SIG-M5 treated with dmso at 0.1 percent for 504 hours (cell line): ENCODE measurements around the gene PLD5.
A peak's percentile ranks its signal among the peaks of the same experiment; 100 is the strongest.
"Not testable (repeated sequence)": the region's sequence is repeated elsewhere in the genome, so short reads cannot be mapped to it uniquely, and the experiment has no call there.

ENCODE experiments used
- DNase-seq: peaks from one replicate; lab custom pipeline; 2025; ENCODE audit not compliant: unreplicated experiment; lab: John Stamatoyannopoulos, UW

PLD5 gene

DNA sequence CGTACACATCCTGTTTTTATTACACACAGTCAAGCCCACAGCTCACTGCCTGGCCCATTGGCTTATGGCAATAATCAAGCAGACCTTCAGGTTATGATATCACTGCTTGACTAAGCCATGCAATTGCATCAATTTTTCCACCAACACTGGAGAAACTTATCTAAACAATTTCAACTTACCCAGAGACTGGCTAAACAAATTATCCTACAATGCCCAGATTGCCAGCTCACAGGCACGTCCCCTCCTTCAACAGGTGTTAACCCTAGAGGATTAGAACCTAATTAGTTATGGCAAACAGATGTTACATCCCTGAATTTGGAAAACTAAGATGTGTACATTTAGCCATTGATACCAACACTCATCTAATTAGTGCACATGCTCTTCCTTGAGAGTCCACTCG, 310.0 kb downstream of the PLD5 start:
- DNase-seq: not testable (repeated sequence)

DNA sequence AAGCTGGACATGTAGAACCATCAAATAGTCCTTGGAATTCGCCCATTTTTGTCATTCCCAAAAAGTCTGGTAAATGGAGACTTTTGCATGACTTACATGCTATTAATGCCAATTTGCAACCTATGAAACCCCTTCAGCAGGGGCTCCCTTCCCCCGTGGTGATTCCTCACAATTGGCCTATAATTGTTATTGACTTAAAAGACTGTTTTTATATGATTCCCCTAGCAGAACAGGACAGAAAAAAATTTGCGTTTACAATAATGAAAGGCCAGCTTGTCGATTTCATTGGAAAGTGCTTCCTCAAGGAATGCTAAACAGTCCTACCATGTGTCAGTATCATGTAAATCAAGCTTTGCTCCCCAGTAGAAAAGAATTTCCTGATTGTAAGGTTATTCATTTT, 311.5 kb downstream of the PLD5 start:
- not testable (repeated sequence) for DNase-seq

- DNase-seq: no peak
Observed at GRCh38 chr1:242212401-242212800, 312.1 kb downstream of the PLD5 start.

GRCh38 chr1:242211254-242212022, 313.1 kb downstream of the PLD5 start:
- DNase-seq: no peak

GRCh38 chr1:242210316-242210715, 314.2 kb downstream of the PLD5 start:
- DNase-seq: not testable (repeated sequence)

- no peak for DNase-seq
Observed at GRCh38 chr1:242209063-242209462, 315.4 kb downstream of the PLD5 start.

DNA sequence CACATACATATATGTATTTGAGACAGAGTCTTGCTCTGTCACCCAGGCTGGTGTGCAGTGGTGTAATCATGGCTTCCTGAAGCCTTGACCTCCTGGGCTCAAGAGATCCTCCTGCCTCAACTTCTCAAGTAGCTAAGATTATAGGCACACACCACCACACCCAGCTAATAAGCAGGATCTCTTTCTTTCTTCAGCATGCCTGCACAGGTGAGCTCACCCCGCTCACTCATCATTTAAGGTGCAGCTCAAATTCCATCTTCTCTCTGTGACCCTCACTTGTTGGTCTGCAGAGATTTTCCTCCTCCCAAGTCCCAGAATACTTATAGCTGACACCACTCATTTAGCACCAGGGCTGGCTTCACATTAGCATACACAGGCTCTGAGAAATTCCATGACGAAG, 316.5 kb downstream of the PLD5 start:
- no peak for DNase-seq

- DNase-seq: no peak
Observed at GRCh38 chr1:242206994-242207393, 317.5 kb downstream of the PLD5 start.

DNA sequence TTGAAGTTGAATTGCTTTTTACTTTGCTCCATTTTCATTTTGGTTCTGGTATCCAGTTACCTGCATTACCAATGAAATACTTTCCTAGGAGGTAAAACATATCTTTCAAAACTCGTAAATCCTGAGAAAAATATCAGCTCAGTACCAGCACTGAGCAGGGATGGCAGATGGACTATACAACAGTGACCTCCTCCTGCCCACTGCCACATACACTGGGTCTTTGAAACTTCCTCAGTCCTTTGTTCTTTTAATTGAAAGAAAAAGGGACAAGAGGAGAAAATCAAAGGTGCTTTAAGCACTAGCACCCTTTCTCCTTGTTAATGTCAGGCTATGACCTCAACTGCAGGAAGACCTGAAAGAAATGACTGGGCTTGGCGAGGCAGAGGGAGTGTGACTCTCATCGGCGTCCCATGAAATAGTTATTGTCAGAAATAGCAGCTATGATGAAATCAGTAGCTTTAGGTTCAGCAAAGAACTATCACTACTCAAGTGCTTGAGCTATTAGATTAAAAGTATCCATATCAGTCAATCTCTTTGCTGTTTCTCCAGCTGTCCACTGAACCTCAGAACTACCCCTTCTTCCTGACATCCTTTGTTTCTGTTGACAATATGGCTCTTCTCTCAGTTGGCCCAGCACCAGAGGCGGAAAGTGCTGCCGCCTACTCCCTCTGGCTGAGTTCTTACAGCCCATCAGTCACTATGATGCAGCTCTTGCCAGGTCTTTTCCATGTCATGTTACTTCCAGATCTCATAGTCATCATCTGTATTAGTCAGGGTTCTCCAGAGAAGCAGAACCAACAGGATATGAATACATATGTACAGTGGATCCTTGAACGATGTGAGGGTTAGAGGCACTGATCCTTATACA, 318.6 kb downstream of the PLD5 start:
- no peak for DNase-seq

DNA sequence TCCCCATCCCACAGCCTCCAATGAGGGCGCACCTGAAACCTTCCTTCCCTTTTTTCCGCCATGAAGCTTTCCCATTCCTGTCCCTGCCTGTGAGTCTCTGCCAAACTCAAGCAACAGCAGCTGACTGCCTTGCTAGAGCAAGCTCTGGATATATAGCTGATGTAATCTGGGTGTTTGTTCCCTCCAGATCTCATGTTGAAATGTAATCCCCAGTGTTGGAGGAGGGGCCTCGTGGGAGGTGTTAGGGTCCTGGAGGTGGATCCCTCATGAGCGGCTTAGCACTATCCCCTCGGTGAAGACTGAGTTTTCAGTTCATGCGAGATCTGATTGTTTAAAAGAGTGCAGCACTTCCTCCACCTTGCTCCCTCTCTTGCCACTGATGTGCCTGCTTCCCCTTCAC, 321.2 kb downstream of the PLD5 start:
- no peak for DNase-seq

GRCh38 chr1:242201090-242201489, 323.4 kb downstream of the PLD5 start:
- DNase-seq: no peak

- no peak for DNase-seq
Observed at GRCh38 chr1:242199776-242200458, 324.6 kb downstream of the PLD5 start.

- no peak for DNase-seq
Observed at GRCh38 chr1:242197907-242198820, 326.3 kb downstream of the PLD5 start.

GRCh38 chr1:242196914-242197313, 327.6 kb downstream of the PLD5 start:
- no peak for DNase-seq

DNA sequence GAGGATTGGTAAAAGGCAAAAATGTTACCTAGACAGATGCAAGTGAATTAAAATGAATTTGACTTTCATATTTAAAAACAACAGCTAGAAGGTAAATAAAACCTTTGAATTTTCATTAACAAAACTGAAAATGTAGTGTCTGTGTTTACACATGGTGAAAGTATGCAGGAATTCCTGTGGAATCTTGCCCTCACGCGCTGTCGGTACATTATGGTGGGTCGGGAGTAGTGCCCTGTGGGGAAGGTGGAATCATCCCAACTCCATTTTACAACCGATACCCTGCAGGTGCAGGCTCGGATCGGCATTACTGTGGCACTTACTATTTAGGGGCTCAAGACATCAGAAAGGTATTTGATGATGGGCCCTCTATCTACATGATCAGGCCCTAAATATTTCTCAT, 328.4 kb downstream of the PLD5 start:
- DNase-seq: no peak

DNA sequence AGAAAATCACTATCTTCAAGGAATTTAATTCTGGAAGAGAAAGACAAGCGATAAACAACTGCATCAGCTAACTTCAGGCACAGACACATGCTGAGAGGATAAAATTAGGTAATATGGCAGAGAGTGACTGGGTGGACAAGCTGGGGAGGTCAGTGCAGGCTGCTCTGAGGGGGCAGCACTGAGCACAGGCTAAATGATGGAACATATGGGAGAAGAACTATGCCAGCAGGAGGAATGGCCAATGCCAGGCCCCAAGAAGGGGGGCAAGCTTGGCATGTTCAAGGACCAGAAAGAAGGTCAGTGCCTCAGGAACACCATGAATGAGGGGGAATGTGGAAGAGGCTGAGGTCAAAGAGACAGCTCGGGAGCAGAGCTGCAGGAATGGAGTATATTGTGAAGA, 334.9 kb downstream of the PLD5 start:
- no peak for DNase-seq

DNA sequence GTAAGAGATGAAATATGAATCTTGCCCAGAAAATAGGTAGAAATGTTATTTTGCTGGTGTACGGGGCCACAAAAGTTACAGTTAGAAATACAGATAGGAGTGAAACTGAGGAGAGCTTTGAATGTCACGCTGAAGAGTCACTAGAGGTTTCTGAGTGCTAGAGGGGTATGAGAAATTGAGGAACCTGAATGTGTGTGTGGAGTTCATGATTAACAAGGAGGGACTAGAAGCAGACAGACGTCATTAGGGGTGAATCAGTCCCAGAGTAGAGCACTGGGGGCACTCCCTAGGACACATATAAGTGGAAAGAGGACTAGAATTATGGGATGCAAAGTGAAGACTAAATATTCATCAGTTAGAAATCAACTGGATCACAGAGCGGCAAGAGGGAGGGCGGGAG, 336.7 kb downstream of the PLD5 start:
- DNase-seq: peak; percentile 18

- DNase-seq: no peak
Observed at GRCh38 chr1:242187171-242187570, 337.3 kb downstream of the PLD5 start.

GRCh38 chr1:242185731-242186130, 338.8 kb downstream of the PLD5 start:
- no peak for DNase-seq

DNA sequence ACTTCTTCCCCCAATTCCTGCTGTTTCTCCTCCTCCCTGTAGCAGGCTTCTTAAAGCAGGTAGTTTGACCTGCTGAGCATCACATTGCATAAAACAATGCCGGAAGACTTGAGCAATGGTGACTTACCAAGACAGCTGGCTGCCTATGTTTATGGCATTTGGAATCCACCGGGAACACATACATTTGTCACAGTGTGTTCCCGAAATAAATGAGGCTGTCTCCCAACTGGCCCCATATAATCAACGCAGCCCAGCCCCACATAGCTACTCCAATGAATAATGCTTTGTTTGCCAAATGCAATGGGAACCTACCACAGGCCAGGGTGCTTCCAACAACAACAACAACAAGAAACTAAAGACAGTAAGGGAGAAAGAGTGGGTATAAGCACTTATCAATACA, 339.5 kb downstream of the PLD5 start:
- no peak for DNase-seq

GRCh38 chr1:242179767-242180166, 344.7 kb downstream of the PLD5 start:
- not testable (repeated sequence) for DNase-seq
